Spleen (tissue), 11 donors: ENCODE data around the gene TYK2. TPM values are rescaled to one million over a fixed set of nuclear protein-coding genes. Genes with fewer than 3 reads are reported as not detected.

ENCODE experiments used
- DNase-seq: peaks from one replicate; pipeline ENCODE4 v3.0.0-alpha.2; 2020
- H3K27ac ChIP-seq, 8 donors: fragments of 200-600 bp; sonication (generic) in 7 of 8; 1 replicate in 4 of 8; 2 replicates in 4 of 8; pipeline versions ENCODE4 v1.5.0 to v1.8.0; 2016 to 2021; ENCODE audit warnings: inconsistent platforms in 4 of 8, mild to moderate bottlenecking in 4 of 8, moderate library complexity in 1 of 8
- H3K27me3 ChIP-seq, 7 donors: fragments of 200-600 bp; sonication (generic) in 6 of 7; replicated peaks in 1 of 7; 1 replicate in 4 of 7; 2 replicates in 3 of 7; pipeline versions ENCODE4 v1.5.0 to v1.8.0; 2016 to 2021; ENCODE audit warnings: inconsistent platforms in 3 of 7, mild to moderate bottlenecking in 1 of 7
- H3K36me3 ChIP-seq, 6 donors: fragments of 200-600 bp; sonication (generic) in 5 of 6; 1 replicate in 4 of 6; 2 replicates in 2 of 6; pipeline versions ENCODE4 v1.5.0 to v1.8.0; 2016 to 2021; ENCODE audit warnings: inconsistent platforms in 2 of 6
- H3K4me1 ChIP-seq, 6 donors: fragments of 200-600 bp; sonication (generic) in 5 of 6; 1 replicate in 3 of 6; 2 replicates in 3 of 6; pipeline versions ENCODE4 v1.5.0 to v1.8.0; 2016 to 2021; ENCODE audit warnings: inconsistent platforms in 3 of 6
- H3K4me3 ChIP-seq, 8 donors: fragments of 200-600 bp; sonication (generic) in 7 of 8; 1 replicate in 4 of 8; 2 replicates in 4 of 8; pipeline versions ENCODE4 v1.5.0 to v1.8.0; 2016 to 2021; ENCODE audit warnings: inconsistent platforms in 4 of 8, mild to moderate bottlenecking in 4 of 8, moderate library complexity in 2 of 8
- H3K9me3 ChIP-seq, 8 donors: fragments of 200-600 bp; sonication (generic) in 7 of 8; 1 replicate in 4 of 8; 2 replicates in 4 of 8; pipeline versions ENCODE4 v1.5.0 to v1.8.0; 2016 to 2021; ENCODE audit warnings: inconsistent platforms in 4 of 8
- POLR2A ChIP-seq, 3 donors: fragments of 450-650 bp; IDR thresholded peaks; one replicate each; pipeline ENCODE4 v1.5.1; 2017; ENCODE audit warnings: antibody characterized with exemption in 3 of 3, mild to moderate bottlenecking in 1 of 3
- POLR2AphosphoS5 ChIP-seq, 3 donors: sonication (generic); formaldehyde crosslinking; IDR thresholded peaks; one replicate each; pipeline ENCODE4 v1.5.1; 2017; ENCODE audit warnings: antibody characterized with exemption in 3 of 3
- WGBS, 5 donors: extraction: QIAGEN DNeasy Blood & Tissue Kit in 3 of 5; methylation state at CpG; one replicate each; pipeline versions ENCODE4 v1.1.5 to v1.1.7; 2013 to 2018; 5-methylcytosine and 5-hydroxymethylcytosine counted together
- intact Hi-C: fragments of 100-400 bp; cut with DNase I; formaldehyde crosslinking; loops from one replicate; pipeline ENCODE4 v1.15.0; 2023; ENCODE audit warnings: low total_unique reads
- polyA plus RNA-seq, 3 donors: library from polyadenylated mRNA; stranded (reverse); fragments of 200-250 nt; gene quantifications; one replicate each; pipeline ENCODE4 v1.2.1, GENCODE V29; 2013
- total RNA-seq, 7 donors: library from RNA; depleted of rRNA in 3 of 7; stranded (reverse); fragments of >200 nt in 3 of 7; fragmentation: NEBNext Ultra II Directional in 4 of 7; extraction: Animal tissue kit (Norgen Biotek cat#: 25700) in 4 of 7; gene quantifications; one replicate each; pipeline versions ENCODE4 v1.1.0 to v1.2.1, GENCODE V29; 2016 to 2021
- TF ChIP-seq, protein P1 (sequence below), 11 experiments: fragments of 200-600 bp in 7 of 11; fragments of 450-650 bp in 4 of 11; sonication (generic) in 4 of 11; IDR thresholded peaks in 8 of 11; conservative IDR thresholded peaks in 3 of 11; 1 replicate in 7 of 11; 2 replicates in 4 of 11; pipeline versions ENCODE4 v1.4.0 to v1.8.0; 2016 to 2021; ENCODE audit warnings: antibody characterized with exemption in 11 of 11, inconsistent platforms in 4 of 11, mild to moderate bottlenecking in 1 of 11
- donor health status: healthy with polysubstance abuse.
- donor health status: DM: no; HTN: no; CAD: no; lungs with moderate emphysema.
- donor health status: DM: no; HTN: no; CAD: no.
- donor health status: Bipolar disorder and iron deficiency.
- donor health status: healthy.
- donor health status: DM: no; HTN: no; CAD: no.
- donor health status: DM: yes; HTN: yes; CAD: no.

The TYK2 gene
- total and polyA plus RNA-seq, 10 donors, result 159 to 422 (median 251) TPM

DNA sequence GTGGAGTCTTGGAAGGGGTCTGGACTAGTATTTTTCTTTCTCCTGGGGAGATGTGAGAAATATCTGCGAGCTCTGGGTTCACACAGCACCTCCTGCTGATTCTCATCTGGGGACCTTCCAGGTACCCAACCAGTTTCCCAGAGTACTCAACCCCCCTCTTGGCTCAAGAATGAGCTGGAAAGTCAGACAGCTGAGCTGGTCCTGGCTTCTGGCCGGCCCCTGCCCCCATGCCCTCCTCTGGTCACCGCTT, 37.8 kb upstream of the TYK2 start:
- intact Hi-C loops, result no loop called here
- Histone ChIP-seq H3K27ac (no peak overlapping the region), H3K9me3 (peaks cover 0 to 7% (median 0%) of the 10 kb centered on the region in 8 donors), H3K4me3 (no peak overlapping the region), H3K36me3 (no peaks in the 10 kb centered on the region), H3K27me3 (peaks cover 9 to 72% (median 69%) of the 10 kb centered on the region in 7 donors), H3K4me1 (peaks cover 28 to 84% (median 62%) of the 10 kb centered on the region in 6 donors)
- TF ChIP-seq, protein P1, sequence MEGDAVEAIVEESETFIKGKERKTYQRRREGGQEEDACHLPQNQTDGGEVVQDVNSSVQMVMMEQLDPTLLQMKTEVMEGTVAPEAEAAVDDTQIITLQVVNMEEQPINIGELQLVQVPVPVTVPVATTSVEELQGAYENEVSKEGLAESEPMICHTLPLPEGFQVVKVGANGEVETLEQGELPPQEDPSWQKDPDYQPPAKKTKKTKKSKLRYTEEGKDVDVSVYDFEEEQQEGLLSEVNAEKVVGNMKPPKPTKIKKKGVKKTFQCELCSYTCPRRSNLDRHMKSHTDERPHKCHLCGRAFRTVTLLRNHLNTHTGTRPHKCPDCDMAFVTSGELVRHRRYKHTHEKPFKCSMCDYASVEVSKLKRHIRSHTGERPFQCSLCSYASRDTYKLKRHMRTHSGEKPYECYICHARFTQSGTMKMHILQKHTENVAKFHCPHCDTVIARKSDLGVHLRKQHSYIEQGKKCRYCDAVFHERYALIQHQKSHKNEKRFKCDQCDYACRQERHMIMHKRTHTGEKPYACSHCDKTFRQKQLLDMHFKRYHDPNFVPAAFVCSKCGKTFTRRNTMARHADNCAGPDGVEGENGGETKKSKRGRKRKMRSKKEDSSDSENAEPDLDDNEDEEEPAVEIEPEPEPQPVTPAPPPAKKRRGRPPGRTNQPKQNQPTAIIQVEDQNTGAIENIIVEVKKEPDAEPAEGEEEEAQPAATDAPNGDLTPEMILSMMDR (IDR thresholded peaks at IDR 0.05 in 8 of 11, conservative IDR thresholded peaks at IDR 0.05 in 3 of 11), result no peak
- no peak for TF ChIP-seq POLR2A (IDR thresholded peaks at IDR 0.05)
- no peak for TF ChIP-seq POLR2AphosphoS5 (IDR thresholded peaks at IDR 0.05)
- DNase-seq, result no peak
- 3 to 14% (median 8%) methylated on average over 3 of the region's 3 CpGs for WGBS, 5 donors

DNA sequence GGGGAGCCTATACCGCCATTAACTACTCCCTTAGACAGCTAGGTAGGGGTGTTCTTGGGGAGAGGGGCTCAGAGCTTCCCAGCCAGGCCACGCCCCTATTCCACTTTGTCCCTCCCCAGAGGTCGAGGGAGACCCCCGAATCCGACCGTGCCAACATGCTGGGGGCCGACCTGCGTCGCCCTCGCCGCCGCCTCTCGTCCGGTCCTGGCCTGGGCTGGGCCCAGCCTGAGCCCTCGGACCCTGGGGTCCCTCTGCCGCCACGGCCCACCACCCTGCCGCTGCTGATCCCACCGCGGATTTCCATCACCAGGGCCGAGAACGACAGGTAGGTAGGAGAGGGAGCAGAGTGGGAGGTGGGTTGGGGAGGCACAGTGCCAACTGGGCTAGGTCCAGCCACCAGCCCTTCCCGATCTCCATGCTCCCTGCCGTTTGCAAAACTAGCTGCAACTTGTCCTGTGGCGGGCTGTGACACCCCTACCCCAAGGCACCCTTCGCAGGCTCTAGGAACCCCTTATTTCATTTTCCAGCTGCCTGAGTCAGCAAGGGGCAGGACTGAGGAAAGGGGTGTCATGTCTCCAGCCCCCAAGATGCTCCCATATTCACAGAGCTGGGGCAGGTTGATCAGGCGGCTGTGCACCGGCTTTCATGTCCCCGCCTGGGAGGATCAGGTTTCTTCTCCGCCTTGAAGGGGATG, 37.3 kb upstream of the TYK2 start:
- H3K4me1 ChIP-seq, result peaks cover 28 to 86% (median 63%) of the 10 kb centered on the region in 6 donors
- intact Hi-C loops, result no loop called here

DNA sequence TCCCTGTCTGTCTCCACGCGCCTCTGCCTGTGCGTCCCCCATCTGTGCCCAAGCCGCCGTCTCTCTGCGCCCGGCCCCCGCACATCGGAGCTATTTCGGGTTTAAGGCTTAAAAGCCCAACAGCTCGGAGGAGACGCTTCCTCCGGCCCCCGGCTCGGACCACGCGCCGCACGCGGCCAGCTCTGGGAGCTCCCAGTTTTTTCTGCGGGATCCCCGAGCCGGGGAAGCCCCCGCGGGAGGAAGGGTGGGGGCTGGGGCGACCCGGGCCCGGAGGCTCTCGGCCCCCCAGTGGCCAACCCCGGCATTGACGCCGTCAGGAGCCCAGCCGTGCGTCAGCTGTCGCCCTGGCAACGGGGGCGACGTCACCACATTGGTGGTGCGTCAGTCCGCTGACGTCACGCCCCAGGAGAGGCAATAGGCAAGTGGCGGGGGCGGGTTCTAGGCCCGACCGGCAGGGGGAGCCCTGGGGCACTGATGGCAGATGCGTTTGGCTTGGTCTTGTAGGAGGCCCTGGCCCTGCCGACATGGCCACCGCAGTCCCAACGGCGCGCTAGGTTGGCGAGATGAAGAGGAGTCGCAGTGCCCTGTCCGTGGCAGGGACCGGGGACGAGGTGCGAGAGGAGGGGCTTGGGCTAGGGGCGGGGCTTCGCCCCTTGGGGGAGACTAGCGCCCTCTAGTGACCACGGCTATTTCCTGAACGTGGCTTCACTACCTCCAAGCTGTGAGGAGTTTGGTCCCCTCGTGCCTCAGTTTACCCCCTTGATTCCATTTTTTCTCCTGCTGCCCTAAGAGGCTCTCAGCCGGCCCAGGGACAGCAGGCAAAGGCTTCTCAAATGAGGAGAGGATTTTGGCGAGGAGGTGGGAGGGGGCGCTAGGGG, 36.2 kb upstream of the TYK2 start:
- intact Hi-C loops, result no loop called here
- TF ChIP-seq POLR2A (IDR thresholded peaks at IDR 0.05) (no peak), POLR2AphosphoS5 (IDR thresholded peaks at IDR 0.05) (peak; percentile 59 to 82 (median 63))
- TF ChIP-seq, protein P1 (IDR thresholded peaks at IDR 0.05 in 8 of 11, conservative IDR thresholded peaks at IDR 0.05 in 3 of 11), result peak; percentile 90 to 99 (median 95)
- Histone ChIP-seq H3K27me3 (peaks cover 9 to 57% (median 53%) of the 10 kb centered on the region in 7 donors), H3K27ac (peak overlapping the region in 7 of 8 donors; percentile 20 to 80 (median 59)), H3K36me3 (no peaks in the 10 kb centered on the region), H3K4me1 (peaks cover 32 to 86% (median 70%) of the 10 kb centered on the region in 6 donors), H3K9me3 (peaks cover 0 to 7% (median 0%) of the 10 kb centered on the region in 8 donors), H3K4me3 (peak overlapping the region in 7 of 8 donors; percentile 27 to 66 (median 38))
- 2 to 6% (median 3%) methylated on average over 44 to 67 of the region's 67 CpGs for WGBS, 5 donors
- peak; percentile 95 for DNase-seq

More for the DNA sequence above, 37.3 kb upstream of the TYK2 start:
- WGBS, 5 donors, result 13 to 23% (median 15%) methylated on average over 25 to 30 of the region's 30 CpGs
- TF ChIP-seq POLR2A (IDR thresholded peaks at IDR 0.05) (no peak), POLR2AphosphoS5 (IDR thresholded peaks at IDR 0.05) (no peak)
- TF ChIP-seq, protein P1 (IDR thresholded peaks at IDR 0.05 in 8 of 11, conservative IDR thresholded peaks at IDR 0.05 in 3 of 11), result no peak
- no peaks in the 10 kb centered on the region for H3K36me3 ChIP-seq
- no peak overlapping the region for H3K4me3 ChIP-seq
- DNase-seq, result no peak
- peaks cover 0 to 7% (median 0%) of the 10 kb centered on the region in 8 donors for H3K9me3 ChIP-seq
- H3K27ac ChIP-seq, result no peak overlapping the region
- peaks cover 9 to 67% (median 64%) of the 10 kb centered on the region in 7 donors for H3K27me3 ChIP-seq

DNA sequence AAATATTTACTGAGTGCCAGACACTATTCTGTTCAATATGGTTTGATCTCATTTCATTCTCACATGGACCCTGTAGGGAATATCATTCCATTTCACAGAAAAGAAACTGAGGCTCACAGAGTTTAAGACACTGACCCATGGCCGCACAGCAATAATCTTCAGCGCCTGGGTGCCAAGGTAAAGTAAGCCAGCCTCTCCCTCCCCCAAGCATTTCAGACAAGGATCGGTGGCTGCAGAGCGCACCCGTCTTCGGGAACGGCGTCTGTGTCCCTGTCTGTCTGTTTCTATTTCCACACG, 35.7 kb upstream of the TYK2 start:
- DNase-seq, result no peak
- H3K4me1 ChIP-seq, result peaks cover 32 to 86% (median 70%) of the 10 kb centered on the region in 6 donors
- TF ChIP-seq POLR2A (IDR thresholded peaks at IDR 0.05), result no peak
- TF ChIP-seq, protein P1 (IDR thresholded peaks at IDR 0.05 in 8 of 11, conservative IDR thresholded peaks at IDR 0.05 in 3 of 11), result no peak
- no peak for TF ChIP-seq POLR2AphosphoS5 (IDR thresholded peaks at IDR 0.05)
- H3K27me3 ChIP-seq, result peaks cover 9 to 51% (median 47%) of the 10 kb centered on the region in 7 donors
- H3K27ac ChIP-seq, result peak overlapping the region in 6 of 8 donors; percentile 29 to 80 (median 64)
- peak overlapping the region in 7 of 8 donors; percentile 27 to 66 (median 38) for H3K4me3 ChIP-seq
- peaks cover 0 to 7% (median 0%) of the 10 kb centered on the region in 8 donors for H3K9me3 ChIP-seq
- H3K36me3 ChIP-seq, result no peaks in the 10 kb centered on the region
- intact Hi-C loops, result no loop called here
- 7 to 13% (median 12%) methylated on average over 9 of the region's 9 CpGs for WGBS, 5 donors
